ENCODE results near the gene TAP2. TPM values are rescaled to one million over a fixed set of nuclear protein-coding genes. Genes with fewer than 3 reads are reported as not detected.

TAP2 gene
- total and polyA plus RNA-seq, 2 experiments from 2014 or later: 4.9 to 102 TPM

DNA sequence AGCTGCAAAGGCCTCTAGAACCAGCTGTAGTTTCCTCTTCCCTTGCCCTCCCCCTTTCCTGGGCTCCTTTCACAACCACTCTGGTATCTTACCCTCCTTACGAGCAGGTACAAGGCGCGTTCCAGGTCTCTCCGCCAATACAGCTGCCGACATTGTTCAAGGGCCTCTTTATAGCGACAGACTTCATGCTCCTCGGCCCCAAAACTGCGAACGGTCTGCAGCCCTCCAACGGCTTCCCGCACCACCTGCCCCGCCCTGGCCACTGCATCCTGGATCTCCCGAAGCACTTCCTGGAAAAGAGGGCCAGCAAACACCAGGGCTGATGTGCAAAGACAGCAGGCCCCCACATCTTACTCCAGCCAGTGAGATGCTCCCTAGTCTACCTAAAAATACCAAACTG is 6.0 kb downstream of the TAP2 start:
- no peaks in the 10 kb centered on the region for H3K79me2 ChIP-seq (replicated peaks; ENCODE audit: insufficient read depth)
- Mint-ChIP-seq H3K4me1 (peaks cover 10% of the 10 kb centered on the region), H3K27ac (no peak overlapping the region), H3K36me3 (ENCODE audit: low read depth) (peaks cover 9% of the 10 kb centered on the region), H3K4me3 (no peak overlapping the region), H3K27me3 (ENCODE audit: insufficient read depth, low read depth, poor library complexity) (peaks cover 7% of the 10 kb centered on the region), H3K9me3 (no peaks in the 10 kb centered on the region)
- H3K4me3 ChIP-seq: no peak overlapping the region
- no peak overlapping the region for H3K27ac ChIP-seq (ENCODE audit: low read depth)
- 0 out of 2 replicates have a peak, but pooled peaks cover 3% of the 10 kb centered on the region for H3K36me3 ChIP-seq (ENCODE audit: insufficient read depth)
- no peak overlapping the region for H2AFZ ChIP-seq
- H3F3A ChIP-seq (replicated peaks; ENCODE audit: low read depth): no peaks in the 10 kb centered on the region
- H3K4me2 ChIP-seq: no peak overlapping the region
- no peaks in the 10 kb centered on the region for H3K27me3 ChIP-seq (ENCODE audit: insufficient read depth)
- TF ChIP-seq ZNF331 (CRISPR knock-in tag; IDR thresholded peaks at IDR 0.05; ENCODE audit: low read depth) (no peak), REST (IDR thresholded peaks at IDR 0.05; ENCODE audit: unreplicated experiment) (no peak), POLR2AphosphoS5 (IDR thresholded peaks at IDR 0.05; ENCODE audit: low read depth) (no peak), EZH2 (IDR thresholded peaks at IDR 0.05; ENCODE audit: low read depth, unreplicated experiment) (no peak), JUNB (IDR thresholded peaks at IDR 0.05; ENCODE audit: unreplicated experiment) (no peak), CREB1 (CRISPR knock-in tag; IDR thresholded peaks at IDR 0.05; ENCODE audit: low read depth) (no peak), STAT1 (IDR thresholded peaks at IDR 0.05; ENCODE audit: unreplicated experiment) (no peak), CTCF (conservative IDR thresholded peaks at IDR 0.05; ENCODE audit: low read depth in 2 of 2) (no peak), EZH2phosphoT487 (IDR thresholded peaks at IDR 0.05; ENCODE audit: unreplicated experiment) (no peak), NANOG (IDR thresholded peaks at IDR 0.05; ENCODE audit: borderline replicate concordance) (no peak)
- TF ChIP-seq, protein P1, sequence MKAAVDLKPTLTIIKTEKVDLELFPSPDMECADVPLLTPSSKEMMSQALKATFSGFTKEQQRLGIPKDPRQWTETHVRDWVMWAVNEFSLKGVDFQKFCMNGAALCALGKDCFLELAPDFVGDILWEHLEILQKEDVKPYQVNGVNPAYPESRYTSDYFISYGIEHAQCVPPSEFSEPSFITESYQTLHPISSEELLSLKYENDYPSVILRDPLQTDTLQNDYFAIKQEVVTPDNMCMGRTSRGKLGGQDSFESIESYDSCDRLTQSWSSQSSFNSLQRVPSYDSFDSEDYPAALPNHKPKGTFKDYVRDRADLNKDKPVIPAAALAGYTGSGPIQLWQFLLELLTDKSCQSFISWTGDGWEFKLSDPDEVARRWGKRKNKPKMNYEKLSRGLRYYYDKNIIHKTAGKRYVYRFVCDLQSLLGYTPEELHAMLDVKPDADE (IDR thresholded peaks at IDR 0.05): no peak
- TF ChIP-seq, protein P2, sequence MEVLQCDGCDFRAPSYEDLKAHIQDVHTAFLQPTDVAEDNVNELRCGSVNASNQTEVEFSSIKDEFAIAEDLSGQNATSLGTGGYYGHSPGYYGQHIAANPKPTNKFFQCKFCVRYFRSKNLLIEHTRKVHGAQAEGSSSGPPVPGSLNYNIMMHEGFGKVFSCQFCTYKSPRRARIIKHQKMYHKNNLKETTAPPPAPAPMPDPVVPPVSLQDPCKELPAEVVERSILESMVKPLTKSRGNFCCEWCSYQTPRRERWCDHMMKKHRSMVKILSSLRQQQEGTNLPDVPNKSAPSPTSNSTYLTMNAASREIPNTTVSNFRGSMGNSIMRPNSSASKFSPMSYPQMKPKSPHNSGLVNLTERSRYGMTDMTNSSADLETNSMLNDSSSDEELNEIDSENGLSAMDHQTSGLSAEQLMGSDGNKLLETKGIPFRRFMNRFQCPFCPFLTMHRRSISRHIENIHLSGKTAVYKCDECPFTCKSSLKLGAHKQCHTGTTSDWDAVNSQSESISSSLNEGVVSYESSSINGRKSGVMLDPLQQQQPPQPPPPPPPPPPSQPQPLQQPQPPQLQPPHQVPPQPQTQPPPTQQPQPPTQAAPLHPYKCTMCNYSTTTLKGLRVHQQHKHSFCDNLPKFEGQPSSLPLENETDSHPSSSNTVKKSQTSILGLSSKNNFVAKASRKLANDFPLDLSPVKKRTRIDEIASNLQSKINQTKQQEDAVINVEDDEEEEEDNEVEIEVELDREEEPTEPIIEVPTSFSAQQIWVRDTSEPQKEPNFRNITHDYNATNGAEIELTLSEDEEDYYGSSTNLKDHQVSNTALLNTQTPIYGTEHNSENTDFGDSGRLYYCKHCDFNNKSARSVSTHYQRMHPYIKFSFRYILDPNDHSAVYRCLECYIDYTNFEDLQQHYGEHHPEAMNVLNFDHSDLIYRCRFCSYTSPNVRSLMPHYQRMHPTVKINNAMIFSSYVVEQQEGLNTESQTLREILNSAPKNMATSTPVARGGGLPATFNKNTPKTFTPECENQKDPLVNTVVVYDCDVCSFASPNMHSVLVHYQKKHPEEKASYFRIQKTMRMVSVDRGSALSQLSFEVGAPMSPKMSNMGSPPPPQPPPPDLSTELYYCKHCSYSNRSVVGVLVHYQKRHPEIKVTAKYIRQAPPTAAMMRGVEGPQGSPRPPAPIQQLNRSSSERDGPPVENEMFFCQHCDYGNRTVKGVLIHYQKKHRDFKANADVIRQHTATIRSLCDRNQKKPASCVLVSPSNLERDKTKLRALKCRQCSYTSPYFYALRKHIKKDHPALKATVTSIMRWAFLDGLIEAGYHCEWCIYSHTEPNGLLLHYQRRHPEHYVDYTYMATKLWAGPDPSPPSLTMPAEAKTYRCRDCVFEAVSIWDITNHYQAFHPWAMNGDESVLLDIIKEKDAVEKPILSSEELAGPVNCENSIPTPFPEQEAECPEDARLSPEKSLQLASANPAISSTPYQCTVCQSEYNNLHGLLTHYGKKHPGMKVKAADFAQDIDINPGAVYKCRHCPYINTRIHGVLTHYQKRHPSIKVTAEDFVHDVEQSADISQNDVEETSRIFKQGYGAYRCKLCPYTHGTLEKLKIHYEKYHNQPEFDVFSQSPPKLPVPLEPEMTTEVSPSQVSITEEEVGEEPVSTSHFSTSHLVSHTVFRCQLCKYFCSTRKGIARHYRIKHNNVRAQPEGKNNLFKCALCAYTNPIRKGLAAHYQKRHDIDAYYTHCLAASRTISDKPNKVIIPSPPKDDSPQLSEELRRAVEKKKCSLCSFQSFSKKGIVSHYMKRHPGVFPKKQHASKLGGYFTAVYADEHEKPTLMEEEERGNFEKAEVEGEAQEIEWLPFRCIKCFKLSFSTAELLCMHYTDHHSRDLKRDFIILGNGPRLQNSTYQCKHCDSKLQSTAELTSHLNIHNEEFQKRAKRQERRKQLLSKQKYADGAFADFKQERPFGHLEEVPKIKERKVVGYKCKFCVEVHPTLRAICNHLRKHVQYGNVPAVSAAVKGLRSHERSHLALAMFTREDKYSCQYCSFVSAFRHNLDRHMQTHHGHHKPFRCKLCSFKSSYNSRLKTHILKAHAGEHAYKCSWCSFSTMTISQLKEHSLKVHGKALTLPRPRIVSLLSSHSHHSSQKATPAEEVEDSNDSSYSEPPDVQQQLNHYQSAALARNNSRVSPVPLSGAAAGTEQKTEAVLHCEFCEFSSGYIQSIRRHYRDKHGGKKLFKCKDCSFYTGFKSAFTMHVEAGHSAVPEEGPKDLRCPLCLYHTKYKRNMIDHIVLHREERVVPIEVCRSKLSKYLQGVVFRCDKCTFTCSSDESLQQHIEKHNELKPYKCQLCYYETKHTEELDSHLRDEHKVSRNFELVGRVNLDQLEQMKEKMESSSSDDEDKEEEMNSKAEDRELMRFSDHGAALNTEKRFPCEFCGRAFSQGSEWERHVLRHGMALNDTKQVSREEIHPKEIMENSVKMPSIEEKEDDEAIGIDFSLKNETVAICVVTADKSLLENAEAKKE (CRISPR knock-in tag; IDR thresholded peaks at IDR 0.05): no peak
- H3K9me2 ChIP-seq (ENCODE audit: insufficient read depth): no peaks in the 10 kb centered on the region
- DNase-seq (ENCODE audit: low spot score) (no peak), ATAC-seq (no peak)
- peaks cover 10% of the 10 kb centered on the region; the same call in 1 of the 2 replicates for H3K4me1 ChIP-seq (ENCODE audit: insufficient read depth)
- 0 out of 2 replicates have a peak, but pooled peaks cover 6% of the 10 kb centered on the region for H4K20me1 ChIP-seq (replicated peaks; ENCODE audit: insufficient read depth)

Data from GM23338 (cell line).